Keratinocyte (primary cell): ENCODE data around the gene STAG3. TPM values are rescaled to one million over a fixed set of nuclear protein-coding genes. Genes with fewer than 3 reads are reported as not detected.

Experiments
- DNase-seq: peaks from one replicate; pipeline ENCODE4 v3.0.0-alpha.2; 2011; ENCODE audit warnings: low read depth, missing footprints, low spot score
- FAIRE-seq: peaks from 2 replicates; lab custom pipeline; 2011; peaks lifted over from hg19 to GRCh38; lab: Jason Lieb, UNC
- H2AFZ ChIP-seq: 2 replicates; pipeline ENCODE4 v1.6.0; 2012; ENCODE audit warnings: low read length, control low read depth, inconsistent platforms; ENCODE audit not compliant: control insufficient read depth
- H3K27ac ChIP-seq: 2 replicates; pipeline ENCODE4 v1.5.1; 2011; ENCODE audit warnings: low read length; ENCODE audit not compliant: control insufficient read depth, insufficient read depth
- H3K27me3 ChIP-seq: 3 replicates; pipeline ENCODE4 v1.6.0; 2011; ENCODE audit warnings: low read length; ENCODE audit not compliant: control insufficient read depth, insufficient read depth; ENCODE audit errors: extremely low read depth
- H3K36me3 ChIP-seq, 2 experiments: 2 replicates in 1 of 2; 3 replicates in 1 of 2; pipeline ENCODE4 v1.5.1; 2011; ENCODE audit warnings: low read length in 2 of 2, mild to moderate bottlenecking in 1 of 2; ENCODE audit not compliant: control insufficient read depth in 2 of 2, insufficient read depth in 2 of 2; ENCODE audit errors: extremely low read depth in 1 of 2
- H3K4me1 ChIP-seq: 3 replicates; pipeline ENCODE4 v1.5.1; 2011; ENCODE audit warnings: low read length; ENCODE audit not compliant: control insufficient read depth, insufficient read depth; ENCODE audit errors: extremely low read depth
- H3K4me2 ChIP-seq: 3 replicates; pipeline ENCODE4 v1.6.0; 2011; ENCODE audit warnings: low read depth, low read length; ENCODE audit not compliant: control insufficient read depth, insufficient read depth; ENCODE audit errors: extremely low read depth
- H3K4me3 ChIP-seq, 3 experiments: fragments of 200-600 bp in 1 of 3; sonication (generic) in 1 of 3; 2 replicates in 2 of 3; 3 replicates in 1 of 3; pipeline ENCODE4 v1.5.1; 2011 to 2016; ENCODE audit warnings: low read length in 3 of 3, mild to moderate bottlenecking in 3 of 3, control low read depth in 2 of 3, inconsistent platforms in 1 of 3, low read depth in 1 of 3, mixed read lengths in 1 of 3, mixed run types in 1 of 3, moderate library complexity in 1 of 3; ENCODE audit not compliant: control insufficient read depth in 2 of 3, insufficient read depth in 2 of 3; ENCODE audit errors: extremely low read depth in 1 of 3
- H3K79me2 ChIP-seq: 2 replicates; pipeline ENCODE4 v1.6.0; 2012; ENCODE audit warnings: low read length; ENCODE audit not compliant: control insufficient read depth, insufficient read depth
- H3K9ac ChIP-seq: 3 replicates; pipeline ENCODE4 v1.6.0; 2011; ENCODE audit warnings: low read length; ENCODE audit not compliant: control insufficient read depth, insufficient read depth; ENCODE audit errors: extremely low read depth
- H3K9me1 ChIP-seq: 3 replicates; pipeline ENCODE4 v1.6.0; 2011; ENCODE audit warnings: low read length; ENCODE audit not compliant: control insufficient read depth, insufficient read depth; ENCODE audit errors: extremely low read depth
- H3K9me3 ChIP-seq: 2 replicates; pipeline ENCODE4 v1.5.1; 2012; ENCODE audit warnings: low read depth, low read length; ENCODE audit not compliant: control insufficient read depth
- H4K20me1 ChIP-seq: 3 replicates; pipeline ENCODE4 v1.6.0; 2011; ENCODE audit warnings: low read length; ENCODE audit not compliant: control insufficient read depth, insufficient read depth; ENCODE audit errors: extremely low read depth
- CTCF ChIP-seq, 3 experiments: IDR thresholded peaks in 1 of 3; conservative IDR thresholded peaks in 1 of 3; optimal IDR thresholded peaks in 1 of 3; 2 replicates in 2 of 3; 3 replicates in 1 of 3; pipeline versions ENCODE3 to v1.5.1; 2011; ENCODE audit warnings: low read length in 3 of 3, mild to moderate bottlenecking in 3 of 3, moderate library complexity in 2 of 3, control low read depth in 1 of 3, inconsistent platforms in 1 of 3; ENCODE audit not compliant: insufficient read depth in 2 of 3; ENCODE audit errors: extremely low read depth in 1 of 3
- EZH2 ChIP-seq: IDR thresholded peaks from one replicate; pipeline ENCODE4 v1.6.1; 2012; ENCODE audit warnings: inconsistent platforms, mild to moderate bottlenecking, low read length, moderate library complexity
- dilution Hi-C: fragments of 300-500 bp; cut with MboI; formaldehyde crosslinking; loops from one replicate; pipeline ENCODE4 v1.7.0; 2020; ENCODE audit warnings: low sequenced_read_pairs; ENCODE audit not compliant: extremely low pct_ligation_motif_present
- polyA plus RNA-seq, 5 experiments: library from polyadenylated mRNA; depleted of rRNA in 3 of 5; stranded (reverse) in 3 of 5; stranded (forward) in 1 of 5; unstranded in 1 of 5; fragments of >200 nt; gene quantifications; 1 replicate in 1 of 5; 2 replicates in 3 of 5; 3 replicates in 1 of 5; pipeline versions ENCODE4 v1.2.1 to v1.2.3, GENCODE V29; 2011 to 2012; ENCODE audit warnings: missing spikeins in 2 of 5, low read depth in 1 of 5, low replicate concordance in 1 of 5

The STAG3 gene
- polyA plus RNA-seq, 1 donor (not counting 4 experiments of a cell fraction or from before 2014, with no cell fraction given): 0.28 TPM

GRCh38 chr7:100147278-100147677 is 30.4 kb upstream of the STAG3 start:
- TF ChIP-seq CTCF (optimal IDR thresholded peaks at IDR 0.05 in 1 of 3, IDR thresholded peaks at IDR 0.05 in 1 of 3, conservative IDR thresholded peaks at IDR 0.05 in 1 of 3; ENCODE audit: extremely low read depth in 1 of 3, insufficient read depth in 2 of 3, low read length in 3 of 3) (no peak), EZH2 (no peak)
- no peak overlapping the region for H3K4me2 ChIP-seq
- no peaks in the 10 kb centered on the region for H3K36me3 ChIP-seq
- no peaks in the 10 kb centered on the region for H4K20me1 ChIP-seq
- dilution Hi-C loops: no loop called here
- no peaks in the 10 kb centered on the region for H3K9me3 ChIP-seq
- no peaks in the 10 kb centered on the region for H3K9me1 ChIP-seq
- FAIRE-seq (no peak), DNase-seq (no peak)
- H3K27ac ChIP-seq: no peak overlapping the region
- no peak overlapping the region for H2AFZ ChIP-seq
- peaks cover 18% of the 10 kb centered on the region for H3K4me1 ChIP-seq
- peaks cover 15% of the 10 kb centered on the region for H3K79me2 ChIP-seq
- H3K4me3 ChIP-seq: no peak overlapping the region
- H3K27me3 ChIP-seq: no peaks in the 10 kb centered on the region
- no peak overlapping the region for H3K9ac ChIP-seq

- H3K9me1 ChIP-seq: no peaks in the 10 kb centered on the region
- no peak for TF ChIP-seq CTCF (optimal IDR thresholded peaks at IDR 0.05 in 1 of 3, IDR thresholded peaks at IDR 0.05 in 1 of 3, conservative IDR thresholded peaks at IDR 0.05 in 1 of 3; ENCODE audit: extremely low read depth in 1 of 3, insufficient read depth in 2 of 3, low read length in 3 of 3)
- TF ChIP-seq EZH2: no peak
- no peaks in the 10 kb centered on the region for H4K20me1 ChIP-seq
- H3K4me3 ChIP-seq: peak overlapping the region; percentile 26 to 75 (median 55)
- peaks cover 18% of the 10 kb centered on the region for H3K4me1 ChIP-seq
- FAIRE-seq (no peak), DNase-seq (no peak)
- peak overlapping the region; percentile 63 for H3K27ac ChIP-seq
- H3K36me3 ChIP-seq: no peaks in the 10 kb centered on the region
- peak overlapping the region; percentile 84 for H2AFZ ChIP-seq
- H3K27me3 ChIP-seq: no peaks in the 10 kb centered on the region
- H3K9ac ChIP-seq: peak overlapping the region; percentile 78
- peaks cover 15% of the 10 kb centered on the region for H3K79me2 ChIP-seq
- dilution Hi-C loops: no loop called here
- H3K9me3 ChIP-seq: no peaks in the 10 kb centered on the region
- peak overlapping the region; percentile 89 for H3K4me2 ChIP-seq
These were observed 29.5 kb upstream of the STAG3 start for GRCh38 chr7:100148225-100148558.
